Measurements from ENCODE around the gene RAP2A.

DNA sequence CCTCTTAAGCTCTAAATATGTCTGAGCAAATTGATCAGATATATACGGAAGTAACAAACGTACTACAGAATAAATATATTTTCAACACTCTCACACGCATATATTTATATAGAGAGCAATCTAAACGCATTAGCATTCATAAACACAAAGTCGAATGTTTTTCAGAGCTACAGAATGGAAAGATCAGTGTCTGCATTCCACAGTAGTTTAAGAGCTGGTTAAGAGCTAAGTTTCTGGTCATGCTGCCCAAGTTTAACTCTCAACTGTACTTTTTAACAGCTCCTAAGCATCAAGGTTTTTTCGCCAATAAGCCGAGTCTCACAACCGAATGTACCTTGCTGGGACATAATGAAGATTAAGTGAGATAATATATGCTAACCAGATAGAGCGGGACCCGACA is 36.7 kb upstream of the RAP2A start:
- TF ChIP-seq, protein P1, sequence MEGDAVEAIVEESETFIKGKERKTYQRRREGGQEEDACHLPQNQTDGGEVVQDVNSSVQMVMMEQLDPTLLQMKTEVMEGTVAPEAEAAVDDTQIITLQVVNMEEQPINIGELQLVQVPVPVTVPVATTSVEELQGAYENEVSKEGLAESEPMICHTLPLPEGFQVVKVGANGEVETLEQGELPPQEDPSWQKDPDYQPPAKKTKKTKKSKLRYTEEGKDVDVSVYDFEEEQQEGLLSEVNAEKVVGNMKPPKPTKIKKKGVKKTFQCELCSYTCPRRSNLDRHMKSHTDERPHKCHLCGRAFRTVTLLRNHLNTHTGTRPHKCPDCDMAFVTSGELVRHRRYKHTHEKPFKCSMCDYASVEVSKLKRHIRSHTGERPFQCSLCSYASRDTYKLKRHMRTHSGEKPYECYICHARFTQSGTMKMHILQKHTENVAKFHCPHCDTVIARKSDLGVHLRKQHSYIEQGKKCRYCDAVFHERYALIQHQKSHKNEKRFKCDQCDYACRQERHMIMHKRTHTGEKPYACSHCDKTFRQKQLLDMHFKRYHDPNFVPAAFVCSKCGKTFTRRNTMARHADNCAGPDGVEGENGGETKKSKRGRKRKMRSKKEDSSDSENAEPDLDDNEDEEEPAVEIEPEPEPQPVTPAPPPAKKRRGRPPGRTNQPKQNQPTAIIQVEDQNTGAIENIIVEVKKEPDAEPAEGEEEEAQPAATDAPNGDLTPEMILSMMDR (IDR thresholded peaks at IDR 0.05; ENCODE audit: low read length): no peak
- no peak for TF ChIP-seq EZH2 (IDR thresholded peaks at IDR 0.05; ENCODE audit: borderline replicate concordance, low read length)
